ENCODE data around the gene WDFY4. TPM values are rescaled to one million over a fixed set of nuclear protein-coding genes. Genes with fewer than 3 reads are reported as not detected.

WDFY4 gene
- total and polyA plus RNA-seq, 4 donors, result 4.6 to 26.9 (median 13.5) TPM

DNA sequence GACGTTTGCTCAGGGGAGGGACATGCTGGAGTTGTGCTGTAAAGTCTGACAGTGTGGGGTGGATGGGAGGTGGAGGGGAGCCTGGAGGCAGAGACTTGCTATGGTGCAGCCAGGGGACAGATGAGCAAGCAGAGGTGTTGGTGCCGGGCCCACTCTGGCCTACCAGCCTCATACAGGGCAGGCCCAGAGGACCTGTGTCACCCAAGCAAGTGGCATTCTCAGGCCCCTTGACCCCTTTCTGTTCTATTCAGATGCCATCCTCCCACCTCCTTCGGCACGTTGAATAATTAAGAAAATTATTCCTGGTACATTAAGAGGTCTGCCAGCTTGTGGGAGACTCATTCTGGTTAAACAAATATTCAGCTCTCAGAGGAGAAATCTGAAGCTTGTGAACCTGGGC lies 8.5 kb downstream of the WDFY4 start:
- H3K9me3 ChIP-seq (ENCODE audit: control insufficient read depth in 4 of 4, insufficient read depth in 3 of 4, low read length in 3 of 4), result peaks cover 0 to 2% (median 0%) of the 10 kb centered on the region in 4 donors
- no peak for ATAC-seq (ENCODE audit: insufficient read depth, low FRiP score)
- H3K36me3 ChIP-seq (ENCODE audit: control insufficient read depth in 4 of 4, insufficient read depth in 4 of 4, low read length in 4 of 4), result no peaks in the 10 kb centered on the region
- H3K4me3 ChIP-seq, result no peak overlapping the region
- H3K9ac ChIP-seq (ENCODE audit: insufficient read depth in 1 of 2, low read length in 2 of 2), result no peak overlapping the region
- TF ChIP-seq CTCF (IDR thresholded peaks at IDR 0.05; ENCODE audit: control extremely low read depth, extremely low read depth), result no peak
- H3K27me3 ChIP-seq (ENCODE audit: control insufficient read depth in 3 of 3, insufficient read depth in 3 of 3, low read length in 2 of 3), result no peaks in the 10 kb centered on the region
- no peaks in the 10 kb centered on the region for H3K4me1 ChIP-seq (ENCODE audit: control insufficient read depth in 5 of 5, insufficient read depth in 5 of 5, low read length in 5 of 5)
- DNase-seq, result no peak
- no peak overlapping the region for H3K27ac ChIP-seq (ENCODE audit: low read depth in 1 of 2, low read length in 1 of 2)
- 71 to 93% methylated on average over 4 of the region's 4 CpGs for WGBS, 2 donors

GRCh38 chr10:48694371-48695030 lies 9.8 kb downstream of the WDFY4 start:
- H3K4me3 ChIP-seq, result no peak overlapping the region
- peaks cover 0 to 2% (median 0%) of the 10 kb centered on the region in 4 donors for H3K9me3 ChIP-seq (ENCODE audit: control insufficient read depth in 4 of 4, insufficient read depth in 3 of 4, low read length in 3 of 4)
- no peaks in the 10 kb centered on the region for H3K36me3 ChIP-seq (ENCODE audit: control insufficient read depth in 4 of 4, insufficient read depth in 4 of 4, low read length in 4 of 4)
- H3K27me3 ChIP-seq (ENCODE audit: control insufficient read depth in 3 of 3, insufficient read depth in 3 of 3, low read length in 2 of 3), result no peaks in the 10 kb centered on the region
- TF ChIP-seq CTCF (IDR thresholded peaks at IDR 0.05; ENCODE audit: control extremely low read depth, extremely low read depth), result no peak
- no peaks in the 10 kb centered on the region for H3K4me1 ChIP-seq (ENCODE audit: control insufficient read depth in 5 of 5, insufficient read depth in 5 of 5, low read length in 5 of 5)
- H3K9ac ChIP-seq (ENCODE audit: insufficient read depth in 1 of 2, low read length in 2 of 2), result no peak overlapping the region
- ATAC-seq (ENCODE audit: insufficient read depth, low FRiP score) (no peak), DNase-seq (no peak)
- no peak overlapping the region for H3K27ac ChIP-seq (ENCODE audit: low read depth in 1 of 2, low read length in 1 of 2)
- WGBS, 2 donors, result 87 to 93% methylated on average over 7 of the region's 7 CpGs

DNA sequence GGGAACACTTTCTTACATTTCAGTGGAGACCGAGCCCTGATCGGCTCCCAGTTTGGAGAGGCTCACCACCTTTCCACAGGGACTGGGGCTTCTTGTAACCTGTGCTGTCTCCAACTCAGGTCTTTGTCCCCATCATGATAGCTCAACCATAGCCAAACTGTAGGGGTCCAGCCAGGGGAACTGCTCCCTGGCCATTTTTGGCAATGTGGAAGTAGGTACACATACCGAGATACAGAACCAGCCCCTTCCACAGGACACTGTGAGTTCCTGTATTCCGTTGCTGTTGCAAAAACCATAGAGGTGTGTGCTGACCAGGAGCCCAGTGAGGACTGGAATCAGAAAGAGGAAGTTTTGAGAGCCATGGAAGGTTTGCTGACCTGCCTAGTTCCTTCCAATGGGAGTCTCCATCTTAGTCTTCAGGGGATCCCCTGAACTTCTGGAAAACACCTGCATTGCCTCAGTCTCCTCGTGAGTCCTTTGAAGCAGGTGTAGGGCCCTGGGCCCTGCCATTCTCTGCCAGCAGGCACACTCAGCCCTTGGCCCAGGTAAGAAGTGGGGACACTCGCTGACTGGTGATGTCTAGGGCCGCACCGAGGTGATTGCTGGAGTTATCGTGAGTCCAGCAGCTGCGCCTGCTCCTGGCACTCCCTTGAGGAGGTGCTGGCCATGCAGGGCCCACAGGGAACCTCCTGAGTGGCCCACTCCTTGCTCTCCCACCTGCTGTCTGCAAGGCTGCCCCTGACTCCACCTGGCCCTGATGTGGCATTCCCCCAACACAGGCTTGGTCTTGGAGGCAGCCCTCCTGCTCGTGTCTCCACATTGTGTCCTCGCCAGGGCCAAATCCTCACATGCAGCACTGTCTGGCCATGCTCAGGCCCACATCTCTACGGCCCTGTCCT lies 11.2 kb downstream of the WDFY4 start:
- 85 to 88% methylated on average over 13 of the region's 13 CpGs for WGBS, 2 donors
- no peak for DNase-seq

More for the DNA sequence above, 11.2 kb downstream of the WDFY4 start:
- no peak for TF ChIP-seq CTCF (IDR thresholded peaks at IDR 0.05; ENCODE audit: control extremely low read depth, extremely low read depth)
- Histone ChIP-seq H3K4me1 (ENCODE audit: control insufficient read depth in 5 of 5, insufficient read depth in 5 of 5, low read length in 5 of 5) (no peaks in the 10 kb centered on the region), H3K4me3 (no peak overlapping the region), H3K9me3 (ENCODE audit: control insufficient read depth in 4 of 4, insufficient read depth in 3 of 4, low read length in 3 of 4) (peaks cover 0 to 2% (median 0%) of the 10 kb centered on the region in 4 donors), H3K9ac (ENCODE audit: insufficient read depth in 1 of 2, low read length in 2 of 2) (no peak overlapping the region), H3K36me3 (ENCODE audit: control insufficient read depth in 4 of 4, insufficient read depth in 4 of 4, low read length in 4 of 4) (no peaks in the 10 kb centered on the region), H3K27ac (ENCODE audit: low read depth in 1 of 2, low read length in 1 of 2) (no peak overlapping the region), H3K27me3 (ENCODE audit: control insufficient read depth in 3 of 3, insufficient read depth in 3 of 3, low read length in 2 of 3) (no peaks in the 10 kb centered on the region)
- ATAC-seq (ENCODE audit: insufficient read depth, low FRiP score), result no peak

Data from lung (tissue), 12 donors.